Thymus (tissue), 11 donors: Measurements from ENCODE around the gene HIVEP1. TPM values are rescaled to one million over a fixed set of nuclear protein-coding genes. Genes with fewer than 3 reads are reported as not detected.

ENCODE experiments used
- DNase-seq, 9 donors: peaks; one replicate each; pipeline ENCODE4 v3.0.0-alpha.2; 2013; ENCODE audit warnings: low spot score in 9 of 9, low read depth in 6 of 9, missing footprints in 1 of 9
- H3K27ac ChIP-seq, 2 donors: one replicate each; pipeline ENCODE4 v1.5.1; 2013; ENCODE audit warnings: control low read depth in 1 of 2, low read depth in 1 of 2, low read length in 1 of 2, mild to moderate bottlenecking in 1 of 2, moderate library complexity in 1 of 2
- H3K27me3 ChIP-seq, 2 donors: one replicate each; pipeline ENCODE4 v1.5.1; 2013; ENCODE audit warnings: low read length in 1 of 2; ENCODE audit not compliant: control insufficient read depth in 2 of 2, insufficient read depth in 1 of 2
- H3K36me3 ChIP-seq, 2 donors: one replicate each; pipeline ENCODE4 v1.5.1; 2013; ENCODE audit warnings: low read length in 1 of 2, mild to moderate bottlenecking in 1 of 2, moderate library complexity in 1 of 2; ENCODE audit not compliant: control insufficient read depth in 2 of 2, insufficient read depth in 2 of 2
- H3K4me1 ChIP-seq, 2 donors: one replicate each; pipeline ENCODE4 v1.5.1; 2013; ENCODE audit warnings: low read length in 2 of 2; ENCODE audit not compliant: control insufficient read depth in 2 of 2, insufficient read depth in 2 of 2
- H3K4me3 ChIP-seq, 2 donors: one replicate each; pipeline ENCODE4 v1.5.1; 2013; ENCODE audit warnings: low read length in 2 of 2, control low read depth in 1 of 2, mild to moderate bottlenecking in 1 of 2
- H3K9me3 ChIP-seq, 2 donors: one replicate each; pipeline ENCODE4 v1.5.1; 2013; ENCODE audit warnings: low read length in 1 of 2, mild to moderate bottlenecking in 1 of 2; ENCODE audit not compliant: control insufficient read depth in 2 of 2, insufficient read depth in 1 of 2
- WGBS: extraction: QIAGEN DNeasy Blood & Tissue Kit; methylation state at CpG from one replicate; pipeline ENCODE4 v1.1.7; 2013; 5-methylcytosine and 5-hydroxymethylcytosine counted together
- polyA plus RNA-seq: library from polyadenylated mRNA; stranded (reverse); fragments of 200-250 nt; gene quantifications from one replicate; pipeline ENCODE4 v1.2.3, GENCODE V29; 2013
- total RNA-seq: library from RNA; stranded (reverse); fragments of 120-200 nt; gene quantifications from one replicate; pipeline ENCODE4 v1.2.4, GENCODE V29; 2013
- donor health status: healthy.

HIVEP1 gene
- total and polyA plus RNA-seq, 2 donors: 8.7 to 24.9 TPM

GRCh38 chr6:12078014-12078413 is 65.9 kb downstream of the HIVEP1 start:
- Histone ChIP-seq H3K36me3 (peaks cover 0 to 4% of the 10 kb centered on the region in 2 donors), H3K27ac (no peak overlapping the region), H3K4me1 (no peaks in the 10 kb centered on the region), H3K9me3 (no peaks in the 10 kb centered on the region), H3K4me3 (no peak overlapping the region), H3K27me3 (no peaks in the 10 kb centered on the region)
- DNase-seq: no peak
- WGBS: 99% methylated on average over 5 of the region's 5 CpGs

GRCh38 chr6:12081771-12082170 is 69.7 kb downstream of the HIVEP1 start:
- H3K27me3 ChIP-seq: no peaks in the 10 kb centered on the region
- H3K27ac ChIP-seq: no peak overlapping the region
- no peak overlapping the region for H3K4me3 ChIP-seq
- DNase-seq: no peak
- H3K36me3 ChIP-seq: peaks cover 0 to 4% of the 10 kb centered on the region in 2 donors
- no peaks in the 10 kb centered on the region for H3K4me1 ChIP-seq
- H3K9me3 ChIP-seq: no peaks in the 10 kb centered on the region
- WGBS: 69% methylated on average over 2 of the region's 2 CpGs

DNA sequence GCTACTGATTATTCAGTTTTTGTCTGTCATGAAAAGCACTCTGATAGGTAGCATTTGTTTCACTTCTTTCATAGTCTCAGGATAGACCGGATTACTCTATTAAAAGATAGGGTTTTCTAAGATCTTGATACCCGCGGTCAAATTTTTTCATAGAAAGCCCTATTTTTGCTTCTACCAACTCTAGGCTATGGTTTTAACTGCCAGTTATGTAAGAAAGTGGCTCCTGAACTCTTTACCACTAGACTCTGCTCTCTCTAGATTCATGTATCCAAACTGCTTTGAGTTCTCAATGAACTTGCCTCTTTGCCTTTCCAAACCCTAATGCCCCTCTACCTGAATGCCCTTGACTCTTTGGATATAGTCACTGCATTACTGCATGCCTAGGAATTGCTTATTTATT is 70.3 kb downstream of the HIVEP1 start:
- no peak overlapping the region for H3K27ac ChIP-seq
- 98% methylated on average over 3 of the region's 3 CpGs for WGBS
- H3K36me3 ChIP-seq: peaks cover 0 to 2% of the 10 kb centered on the region in 2 donors
- H3K27me3 ChIP-seq: no peaks in the 10 kb centered on the region
- H3K4me1 ChIP-seq: no peaks in the 10 kb centered on the region
- no peak for DNase-seq
- no peak overlapping the region for H3K4me3 ChIP-seq
- no peaks in the 10 kb centered on the region for H3K9me3 ChIP-seq

- Histone ChIP-seq H3K9me3 (no peaks in the 10 kb centered on the region), H3K4me1 (no peaks in the 10 kb centered on the region), H3K27me3 (no peaks in the 10 kb centered on the region), H3K27ac (no peak overlapping the region), H3K36me3 (no peaks in the 10 kb centered on the region), H3K4me3 (no peak overlapping the region)
- WGBS: 98% methylated on average over 2 of the region's 2 CpGs
- DNase-seq: no peak
Observed at GRCh38 chr6:12083302-12083701, 71.2 kb downstream of the HIVEP1 start.

- no peak overlapping the region for H3K27ac ChIP-seq
- no peaks in the 10 kb centered on the region for H3K36me3 ChIP-seq
- H3K4me1 ChIP-seq: no peaks in the 10 kb centered on the region
- no peaks in the 10 kb centered on the region for H3K27me3 ChIP-seq
- no peak overlapping the region for H3K4me3 ChIP-seq
- no peak for DNase-seq
- no peaks in the 10 kb centered on the region for H3K9me3 ChIP-seq
Observed at GRCh38 chr6:12083763-12084162, 71.7 kb downstream of the HIVEP1 start.

- H3K36me3 ChIP-seq: peaks cover 0 to 2% of the 10 kb centered on the region in 2 donors
- no peaks in the 10 kb centered on the region for H3K4me1 ChIP-seq
- H3K27me3 ChIP-seq: no peaks in the 10 kb centered on the region
- H3K9me3 ChIP-seq: no peaks in the 10 kb centered on the region
- H3K27ac ChIP-seq: no peak overlapping the region
- DNase-seq: no peak
- WGBS: 75% methylated on average over 7 of the region's 7 CpGs
- no peak overlapping the region for H3K4me3 ChIP-seq
Observed at GRCh38 chr6:12084681-12085080, 72.6 kb downstream of the HIVEP1 start.

DNA sequence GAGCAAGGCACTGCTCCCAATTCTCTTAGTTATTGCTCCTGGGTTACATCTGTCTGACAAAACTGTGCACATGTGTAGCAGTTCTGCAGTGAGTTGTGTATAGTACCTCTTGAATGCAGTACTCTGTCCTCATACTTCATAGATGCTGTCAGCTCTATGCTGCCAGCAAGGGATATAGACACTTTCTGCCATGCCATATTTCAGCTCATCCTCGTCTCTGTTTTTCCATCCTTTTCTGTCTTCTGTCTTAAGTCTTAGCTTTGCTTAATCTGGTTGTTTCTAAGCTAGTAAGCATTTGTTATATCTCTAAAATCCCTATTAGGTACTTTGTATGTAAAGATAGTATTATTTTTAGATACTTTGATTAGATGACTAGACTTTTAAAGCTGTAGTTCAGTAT is 76.4 kb downstream of the HIVEP1 start:
- WGBS: 99% methylated on average over 1 of the region's 1 CpG
- no peak overlapping the region for H3K27ac ChIP-seq
- H3K9me3 ChIP-seq: no peaks in the 10 kb centered on the region
- H3K4me1 ChIP-seq: no peaks in the 10 kb centered on the region
- H3K4me3 ChIP-seq: no peak overlapping the region
- H3K27me3 ChIP-seq: no peaks in the 10 kb centered on the region
- H3K36me3 ChIP-seq: peaks cover 0 to 5% of the 10 kb centered on the region in 2 donors
- no peak for DNase-seq

DNA sequence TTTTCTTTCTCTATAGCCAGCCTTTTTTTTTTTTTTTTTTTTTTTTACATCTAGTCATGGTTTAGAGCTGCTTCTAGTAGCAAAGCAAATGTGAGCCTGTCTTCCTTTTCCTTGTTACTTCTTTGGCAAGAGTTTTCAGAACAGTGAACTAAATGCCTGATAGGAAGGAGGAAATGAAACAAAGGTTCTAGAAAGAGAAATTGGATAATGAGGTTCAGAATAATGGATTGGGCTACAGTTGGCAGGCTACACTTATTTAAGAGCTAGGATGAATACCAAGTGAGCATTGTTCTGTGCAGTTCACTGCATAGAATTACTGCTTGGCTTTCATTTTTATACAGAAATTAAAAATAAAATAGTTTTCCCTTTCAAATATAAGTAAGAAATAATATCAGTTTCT is 78.6 kb downstream of the HIVEP1 start:
- peaks cover 0 to 5% of the 10 kb centered on the region in 2 donors for H3K36me3 ChIP-seq
- no peak overlapping the region for H3K27ac ChIP-seq
- no peak for DNase-seq
- no peaks in the 10 kb centered on the region for H3K27me3 ChIP-seq
- no peak overlapping the region for H3K4me3 ChIP-seq
- no peaks in the 10 kb centered on the region for H3K4me1 ChIP-seq
- no peaks in the 10 kb centered on the region for H3K9me3 ChIP-seq

DNA sequence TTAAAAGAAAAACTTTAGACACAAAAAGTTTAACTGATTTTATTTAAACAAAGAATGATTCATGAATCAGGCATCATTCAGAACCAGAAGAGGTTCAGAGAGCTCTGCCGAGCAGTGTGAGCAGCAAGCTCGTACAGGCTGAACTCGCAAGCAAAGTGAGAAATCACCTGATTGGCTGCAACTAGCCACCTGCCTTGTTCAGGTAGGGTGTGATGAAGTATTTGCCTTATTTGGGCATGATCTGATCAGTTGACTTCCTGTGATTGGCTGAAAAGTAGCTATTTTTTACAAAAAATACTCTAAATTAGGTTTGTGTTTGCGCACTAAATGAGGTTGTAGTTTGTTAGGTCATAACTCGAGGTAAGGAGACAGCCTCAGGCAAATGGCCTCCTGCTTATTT is 80.7 kb downstream of the HIVEP1 start:
- WGBS: 97% methylated on average over 5 of the region's 5 CpGs
- Histone ChIP-seq H3K9me3 (no peaks in the 10 kb centered on the region), H3K27ac (no peak overlapping the region), H3K27me3 (no peaks in the 10 kb centered on the region), H3K4me1 (no peaks in the 10 kb centered on the region), H3K4me3 (no peak overlapping the region), H3K36me3 (peaks cover 0 to 5% of the 10 kb centered on the region in 2 donors)
- DNase-seq: no peak

DNA sequence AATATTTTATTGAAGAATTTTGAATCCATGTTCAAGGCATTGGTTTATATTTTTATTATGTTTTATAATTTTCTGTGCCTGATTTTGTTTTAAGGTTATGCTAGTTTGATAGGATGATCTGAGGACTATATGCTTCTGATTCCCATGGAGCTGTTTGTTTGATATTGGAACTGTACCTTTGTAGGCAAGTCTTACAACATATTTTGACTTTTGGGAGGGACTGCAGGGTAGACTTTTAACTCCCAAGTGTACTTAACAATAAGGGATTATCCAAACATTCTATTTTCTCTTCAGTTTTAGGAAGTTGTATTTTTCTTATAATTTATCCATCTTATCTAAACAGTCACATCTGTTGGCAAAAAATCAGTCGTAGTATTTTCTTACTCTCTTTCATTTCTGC is 82.6 kb downstream of the HIVEP1 start:
- no peaks in the 10 kb centered on the region for H3K4me1 ChIP-seq
- H3K27me3 ChIP-seq: no peaks in the 10 kb centered on the region
- WGBS: 82% methylated on average over 1 of the region's 1 CpG
- DNase-seq: no peak
- no peak overlapping the region for H3K4me3 ChIP-seq
- H3K36me3 ChIP-seq: peaks cover 0 to 3% of the 10 kb centered on the region in 2 donors
- H3K9me3 ChIP-seq: no peaks in the 10 kb centered on the region
- no peak overlapping the region for H3K27ac ChIP-seq
